ENCODE data around the gene CCDC86.

The CCDC86 gene

GRCh38 chr11:60867871-60868681 lies 26.2 kb downstream of the CCDC86 start:
- no peaks in the 10 kb centered on the region for H3K9me2 ChIP-seq (replicated peaks; ENCODE audit: control insufficient read depth, low read length)
- H3K4me2 ChIP-seq (ENCODE audit: low read length), result no peak overlapping the region
- TF ChIP-seq EZH2phosphoT487 (IDR thresholded peaks at IDR 0.05; ENCODE audit: borderline replicate concordance, low read length), result no peak
- no peak for TF ChIP-seq CTCF (IDR thresholded peaks at IDR 0.05; ENCODE audit: low read depth, low read length, poor library complexity, severe bottlenecking)
- no peak overlapping the region for H3K4me3 ChIP-seq (ENCODE audit: low read length)
- no peaks in the 10 kb centered on the region for H3K4me1 ChIP-seq (ENCODE audit: control insufficient read depth, low read length)
- no peaks in the 10 kb centered on the region for H3K36me3 ChIP-seq (ENCODE audit: control insufficient read depth, low read length)
- no peaks in the 10 kb centered on the region for H3K79me2 ChIP-seq (ENCODE audit: control insufficient read depth, low read length)
- H3F3A ChIP-seq (ENCODE audit: control insufficient read depth, insufficient read depth), result no peaks in the 10 kb centered on the region
- no peaks in the 10 kb centered on the region for H4K20me1 ChIP-seq (ENCODE audit: control insufficient read depth, insufficient read depth, low read depth, low read length)
- H3K9me3 ChIP-seq (ENCODE audit: control insufficient read depth, insufficient read depth, low read length), result no peaks in the 10 kb centered on the region
- no peaks in the 10 kb centered on the region; the same call in 1 of the 2 replicates for H3K27me3 ChIP-seq (ENCODE audit: control insufficient read depth, low read length)
- H3K27ac ChIP-seq (ENCODE audit: low read depth, low read length), result no peak overlapping the region

- TF ChIP-seq CTCF (IDR thresholded peaks at IDR 0.05; ENCODE audit: low read depth, low read length, poor library complexity, severe bottlenecking) (no peak), EZH2phosphoT487 (IDR thresholded peaks at IDR 0.05; ENCODE audit: borderline replicate concordance, low read length) (no peak)
- Histone ChIP-seq H3K9me3 (ENCODE audit: control insufficient read depth, insufficient read depth, low read length) (no peaks in the 10 kb centered on the region), H3K4me2 (ENCODE audit: low read length) (no peak overlapping the region), H3F3A (ENCODE audit: control insufficient read depth, insufficient read depth) (no peaks in the 10 kb centered on the region), H4K20me1 (ENCODE audit: control insufficient read depth, insufficient read depth, low read depth, low read length) (no peaks in the 10 kb centered on the region), H3K9me2 (replicated peaks; ENCODE audit: control insufficient read depth, low read length) (no peaks in the 10 kb centered on the region), H3K4me1 (ENCODE audit: control insufficient read depth, low read length) (no peaks in the 10 kb centered on the region), H3K79me2 (ENCODE audit: control insufficient read depth, low read length) (no peaks in the 10 kb centered on the region), H3K27me3 (ENCODE audit: control insufficient read depth, low read length) (no peaks in the 10 kb centered on the region), H3K4me3 (ENCODE audit: low read length) (no peak overlapping the region), H3K36me3 (ENCODE audit: control insufficient read depth, low read length) (no peaks in the 10 kb centered on the region), H3K27ac (ENCODE audit: low read depth, low read length) (no peak overlapping the region)
Measured at GRCh38 chr11:60868682-60869450, 27.0 kb downstream of the CCDC86 start.

DNA sequence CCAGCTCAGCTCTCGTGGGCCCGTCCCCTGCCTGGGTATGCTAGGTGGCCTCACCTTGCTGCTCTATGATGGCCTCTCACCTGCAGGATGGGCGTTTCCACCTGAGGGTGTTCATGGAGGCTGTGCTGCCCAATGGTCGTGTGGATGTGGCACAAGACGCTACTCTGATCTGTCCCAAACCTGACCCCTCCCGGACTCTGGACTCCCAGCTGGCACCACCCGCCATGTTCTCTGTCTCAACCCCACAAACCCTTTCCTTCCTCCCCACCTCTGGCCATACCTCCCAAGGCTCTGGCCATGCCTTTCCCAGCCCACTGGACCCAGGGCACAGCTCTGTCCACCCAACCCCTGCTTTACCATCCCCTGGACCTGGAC lies 27.5 kb downstream of the CCDC86 start:
- Histone ChIP-seq H3K79me2 (ENCODE audit: control insufficient read depth, low read length) (no peaks in the 10 kb centered on the region), H3K4me1 (ENCODE audit: control insufficient read depth, low read length) (no peaks in the 10 kb centered on the region), H3K9me2 (replicated peaks; ENCODE audit: control insufficient read depth, low read length) (no peaks in the 10 kb centered on the region), H3F3A (ENCODE audit: control insufficient read depth, insufficient read depth) (no peaks in the 10 kb centered on the region), H3K27ac (ENCODE audit: low read depth, low read length) (no peak overlapping the region), H3K4me3 (ENCODE audit: low read length) (no peak overlapping the region), H4K20me1 (ENCODE audit: control insufficient read depth, insufficient read depth, low read depth, low read length) (no peaks in the 10 kb centered on the region), H3K9me3 (ENCODE audit: control insufficient read depth, insufficient read depth, low read length) (no peaks in the 10 kb centered on the region), H3K36me3 (ENCODE audit: control insufficient read depth, low read length) (no peaks in the 10 kb centered on the region), H3K27me3 (ENCODE audit: control insufficient read depth, low read length) (no peaks in the 10 kb centered on the region), H3K4me2 (ENCODE audit: low read length) (no peak overlapping the region)
- no peak for TF ChIP-seq EZH2phosphoT487 (IDR thresholded peaks at IDR 0.05; ENCODE audit: borderline replicate concordance, low read length)
- no peak for TF ChIP-seq CTCF (IDR thresholded peaks at IDR 0.05; ENCODE audit: low read depth, low read length, poor library complexity, severe bottlenecking)

Data from DOHH2 (cell line).